Erythroblast (primary cell): Measurements from ENCODE around the gene MICOS13.

Experiments used
- GATA1 ChIP-seq: IDR thresholded peaks from 2 replicates; pipeline ENCODE4 v1.6.1; 2011; ENCODE audit warnings: low read depth, mild to moderate bottlenecking, control low read depth, low read length, moderate library complexity
- POLR2A ChIP-seq: IDR thresholded peaks from 2 replicates; pipeline ENCODE4 v1.6.1; 2011; ENCODE audit warnings: mild to moderate bottlenecking, low read length

- TF ChIP-seq POLR2A (no peak), GATA1 (no peak)
These were observed 34.9 kb downstream of the MICOS13 start for GRCh38 chr19:5645409-5645808.
